Neural progenitor cell (in vitro differentiated cells): ENCODE data around the gene FAU. TPM values are rescaled to one million over a fixed set of nuclear protein-coding genes. Genes with fewer than 3 reads are reported as not detected.

ENCODE experiments used
- DNase-seq: peaks from one replicate; pipeline ENCODE4 v3.0.0-alpha.2; 2016; ENCODE audit warnings: low spot score
- H2AFZ ChIP-seq: fragments of 200-600 bp; sonication (generic); replicated peaks from 2 replicates; pipeline ENCODE4 v1.6.1; 2016; ENCODE audit warnings: antibody characterized with exemption
- H3F3A ChIP-seq: fragments of 200-600 bp; sonication (generic); 2 replicates; pipeline ENCODE4 v1.6.1; 2016; ENCODE audit warnings: antibody characterized with exemption, low read depth
- H3K27ac ChIP-seq: fragments of 200-600 bp; sonication (generic); 2 replicates; pipeline ENCODE4 v1.5.1; 2016; ENCODE audit warnings: mild to moderate bottlenecking
- H3K27me3 ChIP-seq: fragments of 200-600 bp; sonication (generic); 2 replicates; pipeline ENCODE4 v1.6.1; 2016; ENCODE audit warnings: mild to moderate bottlenecking, moderate library complexity
- H3K36me3 ChIP-seq: fragments of 200-600 bp; sonication (generic); 2 replicates; pipeline ENCODE4 v1.5.1; 2016
- H3K4me1 ChIP-seq: fragments of 200-600 bp; sonication (generic); 2 replicates; pipeline ENCODE4 v1.6.1; 2016; ENCODE audit warnings: mixed run types
- H3K4me2 ChIP-seq: fragments of 200-600 bp; sonication (generic); 2 replicates; pipeline ENCODE4 v1.6.1; 2016
- H3K4me3 ChIP-seq: fragments of 200-600 bp; sonication (generic); 2 replicates; pipeline ENCODE4 v1.5.1; 2016
- H3K79me2 ChIP-seq: fragments of 200-600 bp; sonication (generic); 2 replicates; pipeline ENCODE4 v1.6.1; 2016; ENCODE audit warnings: low read depth
- H3K9ac ChIP-seq: fragments of 200-600 bp; sonication (generic); 2 replicates; pipeline ENCODE4 v1.6.1; 2016
- H3K9me3 ChIP-seq: fragments of 200-600 bp; sonication (generic); 2 replicates; pipeline ENCODE4 v1.5.1; 2016; ENCODE audit warnings: low read depth
- H4K20me1 ChIP-seq: fragments of 200-600 bp; sonication (generic); 2 replicates; pipeline ENCODE4 v1.6.1; 2016; ENCODE audit warnings: low read depth
- H3K27ac Mint-ChIP-seq: 3 replicates; pipeline ENCODE4 v1.8.0; 2021; ENCODE audit warnings: mixed read lengths
- H3K27me3 Mint-ChIP-seq: 2 replicates; pipeline ENCODE4 v1.8.0; 2022; ENCODE audit warnings: low read depth, mild to moderate bottlenecking, inconsistent platforms, moderate library complexity, mixed read lengths; ENCODE audit not compliant: insufficient read depth
- H3K36me3 Mint-ChIP-seq: 3 replicates; pipeline ENCODE4 v1.8.0; 2021; ENCODE audit warnings: mixed read lengths
- H3K4me1 Mint-ChIP-seq: 3 replicates; pipeline ENCODE4 v1.8.0; 2021; ENCODE audit warnings: mixed read lengths
- H3K4me3 Mint-ChIP-seq: 3 replicates; pipeline ENCODE4 v1.8.0; 2021; ENCODE audit warnings: mild to moderate bottlenecking, moderate library complexity, mixed read lengths
- H3K9me3 Mint-ChIP-seq: 3 replicates; pipeline ENCODE4 v1.8.0; 2020; ENCODE audit warnings: mixed read lengths
- CTCF ChIP-seq: fragments of 200-600 bp; sonication (generic); IDR thresholded peaks from 2 replicates; pipeline ENCODE4 v1.5.1; 2017; ENCODE audit warnings: antibody characterized with exemption, mild to moderate bottlenecking
- EZH2 ChIP-seq: fragments of 200-600 bp; sonication (generic); IDR thresholded peaks from 2 replicates; pipeline ENCODE4 v1.6.1; 2017; ENCODE audit warnings: antibody characterized with exemption, mild to moderate bottlenecking, moderate library complexity
- EZH2phosphoT487 ChIP-seq: fragments of 200-600 bp; sonication (generic); IDR thresholded peaks from 2 replicates; pipeline ENCODE4 v1.6.1; 2017; ENCODE audit warnings: antibody characterized with exemption
- total RNA-seq: library from RNA; depleted of rRNA; stranded (reverse); fragments of >200 nt; gene quantifications from 2 replicates; pipeline ENCODE4 v1.2.3, GENCODE V29; 2015; ENCODE audit warnings: low replicate concordance

The FAU gene
- total RNA-seq: 227 and 288 TPM in 2 replicates

DNA sequence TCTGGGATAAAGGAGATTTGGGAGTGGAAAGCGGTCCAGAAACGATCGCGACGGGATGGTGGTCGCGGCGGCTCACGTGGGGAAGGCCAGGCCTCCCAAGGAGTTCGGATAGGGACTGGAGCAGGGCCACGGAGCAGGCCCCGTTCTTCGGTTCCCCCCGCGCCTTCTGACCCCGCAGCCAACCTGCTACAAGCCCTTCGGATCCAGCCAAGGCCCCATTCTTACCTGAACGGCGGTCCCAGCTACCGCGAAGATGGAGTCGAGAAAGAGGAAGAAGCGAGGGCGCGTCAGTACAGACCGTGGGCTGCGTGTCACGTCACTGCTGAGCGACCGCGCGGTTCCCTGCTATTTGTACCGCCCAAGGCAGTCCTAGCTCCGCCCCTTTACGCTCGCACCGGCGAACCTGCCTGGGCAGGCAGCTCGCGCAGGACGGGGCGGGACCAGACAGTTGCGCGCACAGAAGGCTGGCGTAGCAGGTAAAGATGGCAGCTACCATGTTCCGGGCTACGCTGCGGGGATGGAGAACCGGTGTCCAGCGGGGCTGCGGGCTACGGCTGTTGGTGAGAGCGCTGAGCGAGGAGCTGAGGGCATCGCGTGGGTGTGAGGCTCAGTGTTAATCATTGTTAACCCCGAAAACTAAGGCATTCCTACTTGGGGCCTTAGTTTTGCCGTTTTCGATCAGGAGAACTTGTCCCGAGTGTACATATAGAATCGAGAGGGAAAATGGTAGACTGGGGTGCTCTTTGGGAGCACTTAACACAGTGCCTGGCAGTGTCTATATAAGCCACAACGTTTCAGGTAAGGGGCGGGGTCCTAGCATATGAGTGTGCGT, at the start of gene FAU, which contains the start of gene MRPL49:
FAU (minus strand) TSS at position 270 of the 832 bp plus-strand sequence. CDS start 321 bp downstream, outside the sequence.
MRPL49 (plus strand) TSS at position 457 of the 832 bp plus-strand sequence; CDS start at position 483, 26 bp downstream.
- peak within 1 kb of the TSS; percentile 100 for H3K4me3 Mint-ChIP-seq
- H3K36me3 ChIP-seq: peaks cover 4% of the 10 kb centered on the region
- peak within 1 kb of the TSS; percentile 95 for H3K4me2 ChIP-seq
- no peak for TF ChIP-seq EZH2phosphoT487
- no peak for TF ChIP-seq CTCF
- TF ChIP-seq EZH2: no peak
- peak within 1 kb of the TSS; percentile 88 for H3K9ac ChIP-seq
- peaks cover 9% of the 10 kb centered on the region for H3K27me3 Mint-ChIP-seq
- peak within 1 kb of the TSS; percentile 96 for H3K27ac Mint-ChIP-seq
- peak within 1 kb of the TSS; percentile 55 for H2AFZ ChIP-seq
- peaks cover 10% of the 10 kb centered on the region for H3K4me1 ChIP-seq
- H3F3A ChIP-seq: peaks cover 54% of the 10 kb centered on the region
- H3K79me2 ChIP-seq: peaks cover 49% of the 10 kb centered on the region
- H4K20me1 ChIP-seq: peaks cover 6% of the 10 kb centered on the region
- no peaks in the 10 kb centered on the region for H3K9me3 Mint-ChIP-seq
- peaks cover 9% of the 10 kb centered on the region for H3K36me3 Mint-ChIP-seq
- no peaks in the 10 kb centered on the region for H3K9me3 ChIP-seq
- H3K4me1 Mint-ChIP-seq: peaks cover 23% of the 10 kb centered on the region
- peak within 1 kb of the TSS; percentile 85 for H3K4me3 ChIP-seq
- no peaks in the 10 kb centered on the region for H3K27me3 ChIP-seq
- peak; percentile 99 for DNase-seq
- peak within 1 kb of the TSS; percentile 65 for H3K27ac ChIP-seq

- Histone ChIP-seq H3K4me2 (no peak within 1 kb of the TSS), H3K36me3 (no peaks in the 10 kb centered on the region), H4K20me1 (no peaks in the 10 kb centered on the region), H3F3A (peaks cover 3% of the 10 kb centered on the region), H3K27me3 (no peaks in the 10 kb centered on the region), H2AFZ (peak within 1 kb of the TSS; percentile 87), H3K4me1 (no peaks in the 10 kb centered on the region), H3K9ac (no peak within 1 kb of the TSS), H3K9me3 (no peaks in the 10 kb centered on the region), H3K27ac (no peak within 1 kb of the TSS), H3K79me2 (no peaks in the 10 kb centered on the region), H3K4me3 (no peak within 1 kb of the TSS)
- no peak within 1 kb of the TSS for H3K4me3 Mint-ChIP-seq
- peak within 1 kb of the TSS; percentile 30 for H3K27ac Mint-ChIP-seq
- H3K27me3 Mint-ChIP-seq: no peaks in the 10 kb centered on the region
- DNase-seq: no peak
- H3K4me1 Mint-ChIP-seq: peaks cover 5% of the 10 kb centered on the region
- H3K36me3 Mint-ChIP-seq: no peaks in the 10 kb centered on the region
- TF ChIP-seq EZH2 (no peak), CTCF (no peak), EZH2phosphoT487 (no peak)
- no peaks in the 10 kb centered on the region for H3K9me3 Mint-ChIP-seq
Observed at GRCh38 chr11:65170058-65170534, 48.2 kb upstream of the FAU start, which contains the start of gene SPDYC. TSS of gene SPDYC (plus strand) at chr11:65170233. CDS start at chr11:65171358, 1,125 bp downstream.

- Mint-ChIP-seq H3K4me3 (no peak overlapping the region), H3K27ac (peak overlapping the region; percentile 30), H3K27me3 (no peaks in the 10 kb centered on the region), H3K9me3 (no peaks in the 10 kb centered on the region), H3K36me3 (no peaks in the 10 kb centered on the region), H3K4me1 (peaks cover 5% of the 10 kb centered on the region)
- H3K9ac ChIP-seq: no peak overlapping the region
- TF ChIP-seq CTCF (no peak), EZH2 (no peak), EZH2phosphoT487 (no peak)
- no peak overlapping the region for H3K4me2 ChIP-seq
- no peaks in the 10 kb centered on the region for H4K20me1 ChIP-seq
- H3K4me1 ChIP-seq: no peaks in the 10 kb centered on the region
- no peaks in the 10 kb centered on the region for H3K79me2 ChIP-seq
- no peak overlapping the region for H3K4me3 ChIP-seq
- H3K27ac ChIP-seq: no peak overlapping the region
- H3K36me3 ChIP-seq: no peaks in the 10 kb centered on the region
- no peaks in the 10 kb centered on the region for H3K27me3 ChIP-seq
- H2AFZ ChIP-seq: peak overlapping the region; percentile 87
- H3K9me3 ChIP-seq: no peaks in the 10 kb centered on the region
- H3F3A ChIP-seq: peaks cover 3% of the 10 kb centered on the region
- DNase-seq: no peak
Observed at GRCh38 chr11:65169164-65169641, 47.3 kb upstream of the FAU start.
